GM21447 (cell line): ENCODE results near the gene ASF1A.

Experiments
- ATAC-seq: cut with Tn5 transposase; IDR thresholded peaks from one replicate; pipeline ENCODE4 v1.9.1; 2021; ENCODE audit not compliant: unreplicated experiment

The ASF1A gene

DNA sequence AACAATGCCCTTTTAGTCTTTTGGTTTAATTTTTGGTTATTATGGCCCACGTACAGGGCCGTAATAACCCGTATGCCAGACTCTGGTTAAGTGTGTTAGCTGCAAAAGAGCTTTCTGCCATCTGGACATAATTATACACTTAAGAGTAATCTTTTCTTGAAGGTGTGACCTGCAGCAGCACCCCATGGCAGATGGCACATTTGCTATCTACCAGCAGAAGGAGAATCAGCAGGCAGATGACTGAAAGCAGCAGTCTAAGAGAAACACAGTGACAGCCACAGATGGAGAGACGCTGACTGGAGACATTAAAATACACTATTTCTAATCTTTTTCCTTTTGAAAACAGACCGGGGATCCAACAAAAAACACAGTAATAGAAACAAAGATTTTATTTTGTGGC is 18.7 kb downstream of the ASF1A start:
- no peak for ATAC-seq

DNA sequence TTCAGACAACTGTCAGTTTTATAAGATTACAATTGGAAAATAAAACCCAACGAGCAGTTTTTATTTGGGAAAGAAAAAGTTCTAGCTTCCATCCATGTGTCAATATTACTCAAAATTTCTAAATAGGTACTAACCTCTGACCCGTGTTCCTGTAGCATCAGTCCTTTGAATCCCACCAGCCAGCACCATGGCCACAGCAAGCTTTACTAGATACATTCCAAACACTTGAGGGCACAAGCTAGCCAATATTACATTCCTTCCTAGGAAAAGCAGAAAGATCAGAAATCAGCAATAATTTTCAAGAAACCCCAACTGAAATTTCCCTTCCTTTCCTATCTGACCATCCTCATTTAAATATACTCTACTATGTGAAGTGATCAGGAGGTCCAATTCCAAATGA is 19.2 kb downstream of the ASF1A start:
- ATAC-seq, result no peak

DNA sequence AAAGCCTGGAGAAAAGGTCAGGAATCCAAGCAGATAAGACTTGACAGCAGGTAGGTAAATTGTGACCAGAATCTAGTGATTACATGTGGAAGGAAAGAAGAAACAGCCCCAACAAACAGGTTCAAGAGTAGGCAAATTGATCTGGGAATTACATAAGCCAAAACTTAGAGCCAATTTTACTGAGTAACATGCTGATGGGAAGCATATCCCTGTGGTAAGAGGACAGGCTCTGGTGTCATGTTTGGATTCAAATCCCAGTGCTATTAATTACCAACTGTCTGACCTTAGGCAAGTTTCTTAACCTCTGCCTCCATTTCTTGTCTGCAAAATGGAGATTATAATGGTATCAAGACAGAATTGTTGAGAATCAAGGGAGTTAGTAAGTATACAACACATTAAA is 20.6 kb downstream of the ASF1A start:
- no peak for ATAC-seq

DNA sequence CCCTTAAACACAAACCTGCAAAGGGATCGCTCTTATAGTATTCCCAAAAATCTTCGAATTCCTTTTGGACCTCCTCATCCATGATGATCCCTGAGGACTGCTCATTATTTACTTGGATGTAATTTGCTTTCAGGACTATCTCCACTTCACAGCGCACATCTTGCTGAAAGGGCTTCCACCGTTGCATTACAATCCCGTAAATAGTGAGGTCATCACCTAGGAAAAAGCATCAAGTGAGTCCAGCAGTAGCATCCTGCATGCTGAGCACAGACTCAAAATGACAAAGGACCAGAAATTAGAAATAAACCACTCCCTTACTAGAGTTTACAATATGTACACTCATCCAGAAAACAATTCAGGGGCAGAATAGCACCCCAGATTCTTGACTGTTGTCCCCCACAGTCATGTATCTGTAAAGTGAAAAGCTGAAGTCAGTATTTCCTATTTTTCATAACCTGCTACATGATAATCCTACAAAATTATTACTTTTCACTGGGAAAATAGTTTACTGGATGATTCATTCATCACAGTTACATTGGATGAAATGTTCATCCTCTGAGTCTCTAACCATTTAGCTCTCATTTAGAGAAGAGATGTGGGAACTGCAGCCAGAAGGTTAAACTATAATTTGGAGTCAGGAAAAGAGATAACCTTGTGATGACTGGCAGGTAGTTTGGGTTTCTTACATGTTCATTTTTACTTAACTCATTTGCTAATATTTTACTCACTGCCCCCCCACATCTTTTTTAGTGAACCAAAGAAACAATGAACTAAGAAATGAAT is 23.8 kb downstream of the ASF1A start:
- ATAC-seq, result no peak

DNA sequence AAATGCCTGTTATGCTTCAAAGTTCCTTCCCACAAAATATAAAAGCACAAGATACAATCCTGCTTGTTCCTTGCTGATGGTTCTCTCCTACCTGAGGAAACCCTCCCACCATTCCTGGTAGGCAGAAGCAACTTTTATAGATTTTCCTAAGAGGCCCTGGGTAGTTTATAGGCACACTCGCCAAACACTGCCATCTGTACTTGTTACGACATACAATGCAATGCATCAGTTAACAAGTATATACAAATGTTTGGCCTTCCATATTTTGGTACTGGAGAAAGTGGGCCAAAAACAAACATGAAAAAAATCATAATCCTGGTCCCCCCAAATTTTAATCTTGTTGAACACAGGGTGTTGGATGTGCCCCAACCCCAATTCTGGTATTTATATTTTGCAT is 24.4 kb downstream of the ASF1A start:
- no peak for ATAC-seq

DNA sequence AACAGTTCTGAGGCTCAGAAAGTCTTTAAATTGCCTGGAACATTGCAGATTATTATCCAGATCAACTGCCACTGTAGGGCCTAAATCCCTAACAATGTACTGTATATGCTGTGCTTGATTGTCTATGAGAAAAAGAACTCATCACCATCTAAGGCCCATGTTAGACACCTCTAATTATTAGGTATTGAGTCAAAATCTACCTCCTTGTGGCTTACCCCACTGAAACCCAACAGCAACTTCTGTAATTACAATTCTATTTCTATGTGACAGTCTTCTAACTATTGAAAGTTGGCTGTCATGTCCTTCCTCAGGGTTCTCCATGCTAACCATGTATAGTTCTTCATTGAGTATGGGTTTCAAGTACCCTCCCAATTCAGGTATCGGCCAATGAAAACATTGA is 27.1 kb downstream of the ASF1A start:
- no peak for ATAC-seq

DNA sequence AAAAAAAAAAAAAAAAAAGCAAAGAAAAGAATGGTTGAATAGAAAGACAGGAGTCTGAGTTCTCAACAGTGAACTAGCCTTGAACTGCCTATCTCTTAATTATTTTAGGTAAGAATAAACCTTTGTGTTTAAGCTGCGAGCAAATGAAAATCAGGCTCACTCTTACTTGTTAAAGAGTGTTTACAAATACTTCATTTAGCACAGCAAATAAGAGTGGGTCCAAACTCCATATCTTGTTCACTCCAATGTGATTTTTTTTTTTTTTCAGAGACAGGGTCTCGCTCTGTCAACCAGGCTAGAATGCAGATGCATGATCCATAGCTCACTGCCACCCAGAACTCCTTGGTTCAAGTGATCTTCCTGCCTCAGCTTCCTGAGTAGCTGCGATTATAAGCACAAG is 29.1 kb downstream of the ASF1A start:
- no peak for ATAC-seq

DNA sequence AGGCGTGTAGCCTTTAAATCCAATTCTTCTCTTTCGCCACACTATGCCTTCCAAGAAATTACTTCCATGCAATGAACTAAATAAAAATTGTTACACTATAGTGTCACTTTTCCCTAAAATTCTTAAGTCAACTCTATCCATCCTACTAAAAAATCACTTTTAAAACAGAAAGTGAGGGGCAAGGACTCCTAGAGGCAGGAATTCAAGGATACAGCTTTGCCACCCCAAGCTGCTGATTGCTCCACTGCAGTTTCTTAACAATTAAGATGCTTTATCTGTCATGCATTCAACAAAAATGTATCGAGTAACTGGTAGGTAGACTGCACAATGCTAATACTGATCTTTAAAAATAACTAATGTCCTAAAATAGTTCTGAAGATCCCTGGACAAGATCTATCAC is 36.7 kb downstream of the ASF1A start:
- no peak for ATAC-seq

DNA sequence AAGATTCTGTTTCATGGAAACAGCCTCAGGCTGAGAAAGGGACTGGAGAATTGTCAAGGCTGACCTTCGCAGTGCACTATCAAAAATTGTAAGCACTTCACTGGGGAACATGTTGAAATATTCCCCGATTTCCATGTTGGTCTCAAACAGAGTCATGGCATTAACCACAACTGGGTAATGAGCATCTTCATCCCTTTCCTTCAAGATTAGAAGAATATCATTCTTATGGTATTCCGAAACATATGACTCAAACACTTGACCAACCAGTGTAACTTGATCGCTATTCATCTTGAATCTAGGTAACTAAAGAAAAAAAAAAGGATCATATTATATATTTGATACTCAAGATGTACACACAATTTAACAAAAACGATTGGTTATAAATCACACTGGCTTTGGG is 37.5 kb downstream of the ASF1A start:
- no peak for ATAC-seq

DNA sequence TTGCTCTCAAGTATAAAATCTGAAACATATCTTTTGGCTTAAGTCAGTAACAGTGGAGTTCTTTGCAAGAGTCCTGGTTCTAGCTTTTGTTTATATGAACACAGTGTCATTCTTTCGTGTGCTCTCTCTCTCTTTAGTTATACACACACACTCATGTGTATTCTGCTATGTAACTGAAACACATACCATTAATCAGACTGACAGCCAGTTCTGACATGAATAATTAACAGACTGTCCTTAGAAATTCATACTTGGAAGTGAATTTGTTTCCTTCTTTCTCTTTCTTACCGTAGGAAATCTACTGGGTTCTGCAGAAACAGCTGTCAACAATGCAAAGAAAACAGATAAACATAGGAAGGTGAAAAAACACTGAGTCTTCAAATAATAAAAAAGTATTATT is 38.5 kb downstream of the ASF1A start:
- no peak for ATAC-seq

DNA sequence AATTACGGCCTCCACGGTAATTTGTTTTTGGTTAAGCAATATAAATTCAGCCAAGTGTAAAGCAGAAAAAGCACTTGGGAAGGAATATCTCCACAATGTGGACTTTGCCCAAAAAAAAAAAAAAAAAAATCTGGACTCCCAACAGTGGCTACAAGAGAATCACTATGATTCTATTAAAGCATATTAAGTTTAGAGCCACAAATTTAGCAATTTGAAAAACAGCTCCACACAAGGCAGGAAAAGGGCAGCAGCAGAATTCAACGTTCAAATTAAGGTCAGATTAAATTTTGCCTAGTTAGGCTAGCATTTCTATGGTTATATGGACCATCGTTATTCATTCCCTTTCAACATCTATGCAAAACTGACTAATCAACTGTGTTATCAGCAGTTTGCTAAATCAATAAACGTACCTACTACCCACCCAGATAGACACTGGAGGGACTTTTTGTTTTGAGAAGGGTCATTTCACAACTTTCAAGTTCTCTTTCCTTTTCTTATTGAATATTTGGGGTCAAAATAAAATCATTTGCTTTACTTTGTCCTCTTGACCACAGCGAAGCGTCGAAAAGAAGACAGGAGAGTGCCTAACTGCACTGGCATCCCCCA is 40.0 kb downstream of the ASF1A start:
- ATAC-seq, result peak; percentile 2

DNA sequence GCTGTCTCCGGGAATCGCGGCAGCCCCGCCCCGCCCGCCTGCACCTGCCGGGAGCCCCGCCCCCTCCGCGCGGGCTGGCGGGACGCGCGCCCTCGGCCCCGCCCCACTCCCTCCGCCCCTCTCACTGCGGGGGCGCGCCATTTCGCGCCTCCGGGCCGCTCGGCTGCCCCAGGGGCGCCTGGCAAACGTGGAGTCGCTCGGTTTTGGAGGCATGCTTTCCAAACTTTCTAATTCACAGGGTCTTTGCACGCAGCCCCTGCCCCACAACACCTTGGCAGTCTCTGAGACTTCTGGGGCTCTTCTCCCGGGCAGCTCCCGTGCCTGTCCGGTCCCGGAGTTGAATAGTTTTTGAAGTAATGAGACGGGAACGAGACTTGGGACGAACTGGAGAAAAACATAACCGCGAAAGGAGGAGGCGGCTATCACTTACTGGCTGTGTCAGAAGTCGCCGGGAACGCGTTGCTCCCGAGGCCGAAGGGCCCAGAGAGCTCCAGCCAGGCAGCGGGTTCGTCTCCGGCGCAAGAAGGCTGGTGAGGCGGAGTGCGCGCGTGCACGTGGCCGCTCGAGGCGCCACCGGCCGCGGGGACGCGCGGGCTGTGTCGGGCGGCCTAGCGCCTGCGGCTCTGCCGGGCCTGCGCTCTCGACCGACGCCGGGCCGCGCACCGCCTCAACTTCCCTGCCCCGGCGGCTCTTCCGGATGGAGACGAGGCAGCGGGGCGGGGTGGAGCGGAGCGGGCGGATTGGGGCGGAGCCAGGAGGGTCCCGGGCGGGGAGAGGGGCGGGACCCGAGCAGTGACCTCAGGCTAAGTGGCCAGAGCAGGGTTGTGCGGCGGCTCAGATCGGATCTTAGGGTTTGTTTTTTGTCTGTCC is 40.7 kb downstream of the ASF1A start, which contains the start of gene MCM9:
Gene MCM9, minus strand, starts transcription at position 699 of the 870 bp plus-strand sequence. CDS start 3,436 bp downstream, outside the sequence.
- ATAC-seq, result peak; percentile 89

DNA sequence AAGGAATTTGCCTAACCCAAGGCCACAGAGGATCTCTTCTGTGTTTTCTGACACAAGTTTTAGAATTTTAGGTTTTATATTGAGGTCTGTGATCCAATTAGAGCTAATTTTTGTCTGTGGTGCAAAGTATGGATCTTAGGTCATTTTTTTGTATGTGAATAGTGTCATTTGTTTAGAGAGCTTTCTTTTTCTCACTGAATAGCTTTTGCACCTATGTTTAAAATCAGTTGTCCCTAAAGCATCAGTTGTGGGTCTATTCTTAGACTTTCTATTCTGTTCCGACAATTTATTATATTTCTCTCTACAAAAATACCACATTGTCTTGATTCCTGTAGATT is 41.3 kb downstream of the ASF1A start:
- no peak for ATAC-seq

DNA sequence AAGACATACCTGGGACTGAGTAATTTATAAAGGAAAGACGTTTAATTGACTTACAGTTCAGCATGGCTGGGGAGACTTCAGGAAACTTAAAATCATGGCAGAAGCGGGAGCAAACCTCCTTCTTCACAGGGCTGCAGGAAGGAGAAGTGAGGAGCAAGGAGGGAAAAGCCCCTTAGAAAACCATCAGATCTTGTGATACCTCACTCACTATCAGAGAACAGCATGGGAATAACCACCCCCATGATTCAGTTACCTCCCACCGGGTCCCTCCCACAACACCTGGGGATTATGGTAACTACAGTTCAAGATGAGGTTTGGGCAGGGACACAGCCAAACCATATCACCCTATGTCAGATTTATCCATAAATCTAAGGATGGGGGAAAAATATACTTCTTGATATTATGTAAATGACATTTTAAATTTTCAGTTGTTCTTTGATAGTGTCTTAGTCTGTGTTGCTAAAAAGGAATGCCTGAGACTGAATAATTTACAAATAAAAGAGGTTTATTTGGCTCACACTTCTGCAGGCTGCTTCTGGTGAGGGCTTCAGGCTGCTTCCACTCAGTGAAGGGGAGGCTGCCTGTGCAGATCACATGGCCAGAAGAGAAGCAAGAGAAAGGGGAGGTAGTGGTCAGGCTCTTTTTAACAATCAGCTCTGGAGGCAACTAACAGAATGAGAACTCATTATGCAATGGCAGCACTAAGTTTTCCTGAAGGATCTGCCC is 42.2 kb downstream of the ASF1A start:
- no peak for ATAC-seq

DNA sequence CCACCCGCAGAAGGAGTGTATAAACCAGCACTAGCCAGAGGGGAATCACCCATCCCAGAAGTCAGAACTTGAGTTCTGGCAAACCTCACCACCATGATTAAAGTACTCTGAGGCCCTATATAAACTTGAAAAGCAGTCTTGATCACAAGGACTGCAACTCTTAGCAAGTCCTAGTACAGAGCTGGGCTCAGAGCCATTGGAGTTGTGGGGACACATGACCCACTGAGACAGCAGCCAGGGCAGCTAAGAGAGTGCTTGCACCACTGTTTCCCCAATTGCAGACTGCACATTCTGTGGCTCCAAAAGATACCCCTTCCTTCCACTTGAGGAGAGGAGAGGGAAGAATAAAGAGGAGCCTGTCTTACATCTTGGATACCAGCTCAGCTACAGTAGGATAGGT is 45.7 kb downstream of the ASF1A start:
- ATAC-seq, result no peak

DNA sequence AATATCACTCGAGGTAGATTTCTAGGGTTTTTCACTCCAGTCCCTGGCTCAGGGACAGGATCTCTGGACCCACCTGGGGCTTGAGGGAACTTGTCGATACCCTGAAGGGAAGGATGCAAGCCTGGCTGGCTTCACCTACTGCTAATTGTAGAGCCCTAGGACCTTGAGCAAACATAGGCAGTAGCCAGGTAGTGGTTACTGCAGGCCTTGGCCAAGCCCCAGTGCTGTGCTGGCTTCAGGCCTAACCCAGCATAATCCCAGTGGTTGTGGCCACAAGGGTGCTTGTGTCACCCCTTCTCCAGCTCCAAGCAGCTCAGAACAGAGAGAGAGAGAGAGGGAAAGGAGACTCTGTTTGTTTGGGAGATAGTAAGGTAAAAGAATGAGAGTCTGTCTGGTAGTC is 46.8 kb downstream of the ASF1A start:
- ATAC-seq, result no peak

DNA sequence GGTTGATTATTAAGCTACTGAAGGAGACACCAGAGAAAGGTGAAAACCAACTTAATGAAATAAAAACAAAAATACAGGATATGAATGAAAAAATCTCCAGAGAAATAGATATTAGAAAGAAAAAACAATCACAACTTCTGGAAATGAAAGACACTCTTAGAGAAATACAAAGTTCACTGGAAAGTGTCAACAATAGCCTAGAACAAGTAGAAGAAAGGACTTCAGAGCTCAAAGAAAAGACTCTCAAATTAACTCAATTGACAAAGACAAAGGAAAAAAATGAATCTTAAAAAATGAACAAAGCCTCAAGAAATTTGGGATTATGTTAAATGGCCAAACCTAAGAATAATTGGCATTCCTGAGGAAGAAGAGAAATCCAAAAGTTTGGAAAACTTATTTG is 51.3 kb downstream of the ASF1A start:
- ATAC-seq, result no peak

DNA sequence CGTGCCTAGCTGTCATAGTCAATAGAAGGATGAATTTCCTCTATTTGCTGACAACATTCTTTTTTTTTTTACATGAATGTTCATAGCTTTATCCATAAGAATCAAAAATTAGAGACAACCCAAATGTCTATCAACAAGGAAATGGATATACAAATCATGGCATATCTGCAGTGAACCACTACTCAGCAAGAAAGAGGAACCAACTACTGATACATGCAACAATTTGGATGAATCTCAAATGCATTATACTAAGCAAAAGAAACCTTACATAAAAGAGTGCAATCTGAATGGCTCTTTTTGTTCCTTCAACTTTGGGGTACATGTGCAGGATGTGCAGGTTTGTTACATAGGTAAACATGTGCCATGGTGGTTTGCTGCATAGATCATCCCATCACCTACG is 58.7 kb downstream of the ASF1A start:
- ATAC-seq, result no peak

DNA sequence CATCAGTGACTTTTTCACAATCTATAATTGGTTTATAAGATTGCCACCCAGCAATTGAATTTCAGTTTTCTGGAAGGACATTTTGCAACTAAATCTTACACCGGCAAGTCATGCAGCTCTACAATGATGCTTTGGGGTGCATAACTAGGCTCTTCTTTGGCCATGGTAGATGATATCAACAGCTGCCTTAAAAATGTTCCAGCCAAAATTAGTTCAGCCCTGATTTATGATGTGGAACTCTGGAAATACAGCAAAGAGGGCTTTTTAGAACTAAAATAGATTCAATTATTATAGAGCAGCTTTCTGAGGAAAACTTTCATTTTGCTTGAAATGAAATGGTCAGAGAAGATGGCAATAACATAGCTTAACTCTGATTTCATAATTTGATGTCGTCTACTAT is 59.4 kb downstream of the ASF1A start:
- ATAC-seq, result no peak
